Cardiac fibroblast (primary cell): Measurements from ENCODE around the gene KCNK7.
A peak's percentile ranks its signal among the peaks of the same experiment; 100 is the strongest.

Experiments used
- DNase-seq, 2 donors: peaks; one replicate each; pipeline versions ENCODE4 v3.0.0 to v3.0.0-alpha.2; 2010; ENCODE audit warnings: low read depth in 2 of 2
- H3K4me3 ChIP-seq, 2 donors: replicated peaks in 1 of 2; 1 replicate in 1 of 2; 2 replicates in 1 of 2; pipeline ENCODE4 v1.5.1; 2011; ENCODE audit warnings: low read depth in 2 of 2, low read length in 2 of 2, mild to moderate bottlenecking in 2 of 2, moderate library complexity in 1 of 2
- CTCF ChIP-seq: IDR thresholded peaks from one replicate; pipeline ENCODE4 v1.5.1; 2011; ENCODE audit warnings: low read depth, mild to moderate bottlenecking, low read length, inconsistent platforms

Gene KCNK7

DNA sequence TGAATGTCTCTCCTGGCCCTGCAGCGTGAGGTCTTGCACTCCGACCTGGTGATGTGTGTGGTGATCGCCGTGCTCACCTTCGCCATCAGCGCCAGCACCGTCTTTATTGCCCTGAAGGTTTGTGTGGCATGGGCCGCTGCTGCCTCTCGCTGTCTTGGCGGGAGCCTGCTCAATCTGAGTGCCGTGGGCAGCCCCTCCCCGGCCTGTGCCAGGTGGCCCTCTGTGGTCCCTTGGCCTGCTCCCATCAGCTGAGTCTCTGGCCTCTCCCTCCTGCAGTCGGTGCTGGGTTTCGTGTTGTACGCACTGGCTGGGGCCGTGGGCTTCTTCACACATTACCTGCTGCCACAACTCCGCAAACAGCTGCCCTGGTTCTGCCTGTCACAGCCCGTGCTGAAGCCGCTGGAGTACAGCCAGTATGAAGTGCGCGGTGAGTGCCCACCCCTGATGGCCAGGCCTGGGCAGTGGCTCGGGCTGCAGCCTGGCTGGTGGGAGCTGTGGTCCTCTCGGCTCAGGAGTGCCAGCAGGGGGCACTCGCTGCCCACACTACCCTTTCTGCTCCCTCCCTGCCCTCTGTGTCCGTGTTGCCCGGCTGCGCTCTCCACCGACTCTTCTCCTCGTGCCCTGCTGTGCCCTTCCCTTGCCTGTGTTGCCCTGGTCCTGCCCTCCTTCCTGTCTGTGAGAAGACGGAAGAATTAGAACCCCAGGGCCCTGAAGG is 30.2 kb upstream of the KCNK7 start:
- H3K4me3 ChIP-seq, result no peak overlapping the region
- peak; percentile 46 to 51 for DNase-seq
- peak; percentile 50 for TF ChIP-seq CTCF

- DNase-seq, result no peak
- no peak overlapping the region for H3K4me3 ChIP-seq
- TF ChIP-seq CTCF, result no peak
These were observed 29.5 kb upstream of the KCNK7 start for GRCh38 chr11:65624931-65625627.

GRCh38 chr11:65623852-65624616 is 28.4 kb upstream of the KCNK7 start:
- no peak for DNase-seq
- no peak for TF ChIP-seq CTCF
- no peak overlapping the region for H3K4me3 ChIP-seq

DNA sequence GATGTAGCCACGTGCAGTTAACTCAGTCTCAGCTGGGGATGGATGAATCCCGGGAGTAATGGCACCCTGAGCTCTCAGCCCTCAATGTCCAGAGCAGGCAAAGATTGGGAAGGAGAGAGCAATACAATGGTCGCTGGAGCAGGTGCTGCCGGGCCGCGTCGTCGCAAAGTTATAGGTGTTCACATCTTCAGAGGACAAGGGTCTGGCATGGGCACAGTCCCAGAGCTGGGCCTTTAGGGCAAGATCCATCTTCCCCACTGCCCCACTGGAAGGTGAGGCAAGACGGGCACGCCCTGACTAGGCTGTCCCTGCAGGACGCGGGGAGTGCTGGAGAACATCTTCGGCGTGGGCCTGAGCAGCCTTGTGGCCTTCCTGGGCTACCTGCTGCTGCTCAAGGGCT is 27.6 kb upstream of the KCNK7 start:
- TF ChIP-seq CTCF, result no peak
- H3K4me3 ChIP-seq, result no peak overlapping the region

GRCh38 chr11:65622011-65622410 is 26.4 kb upstream of the KCNK7 start:
- no peak for TF ChIP-seq CTCF
- DNase-seq, result no peak
- no peak overlapping the region for H3K4me3 ChIP-seq

More for the DNA sequence above, 27.6 kb upstream of the KCNK7 start:
- DNase-seq, result no peak

DNA sequence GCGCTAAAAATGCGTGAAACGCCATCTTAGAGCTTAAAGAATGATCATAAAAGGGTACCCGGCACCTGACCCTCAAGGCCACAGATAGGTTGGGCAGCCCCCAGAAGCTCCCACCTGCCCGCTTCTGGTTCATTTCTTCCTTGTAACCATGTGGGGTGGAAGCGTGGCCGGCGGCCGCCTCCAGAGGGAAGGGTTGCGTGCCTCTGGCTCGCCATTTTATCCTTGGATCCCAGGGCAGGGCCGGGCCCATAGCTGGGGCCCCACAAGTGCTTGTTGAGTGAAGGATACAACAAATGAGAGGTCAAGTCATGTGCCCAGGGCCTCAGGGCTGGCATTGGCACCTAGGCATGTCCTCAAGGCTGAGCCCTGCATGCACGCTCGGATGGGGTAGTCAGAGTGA is 25.9 kb upstream of the KCNK7 start:
- DNase-seq, result no peak
- no peak for TF ChIP-seq CTCF
- H3K4me3 ChIP-seq, result no peak overlapping the region
